ENCODE data around the gene PCCA.

DNA sequence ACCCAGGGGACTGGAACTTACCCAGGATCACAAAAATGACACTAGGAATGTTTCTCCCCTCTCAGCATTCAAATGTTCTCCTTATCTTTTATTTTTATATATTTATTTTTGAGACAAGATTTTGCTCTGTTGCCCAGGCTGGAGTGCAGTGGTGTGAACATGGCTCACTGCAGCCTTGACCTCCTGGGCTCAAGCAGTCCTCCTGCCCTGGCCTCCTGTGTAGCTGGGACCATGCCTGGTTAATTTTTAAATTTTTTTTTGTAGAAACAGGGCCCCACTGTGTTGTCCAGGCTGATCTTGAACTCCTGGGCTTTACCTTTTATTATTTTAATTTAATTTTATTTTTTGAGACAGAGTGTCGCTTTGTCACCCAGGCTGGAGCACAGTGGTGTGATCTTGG is 108.2 kb downstream of the PCCA start:
- TF ChIP-seq, protein P1, sequence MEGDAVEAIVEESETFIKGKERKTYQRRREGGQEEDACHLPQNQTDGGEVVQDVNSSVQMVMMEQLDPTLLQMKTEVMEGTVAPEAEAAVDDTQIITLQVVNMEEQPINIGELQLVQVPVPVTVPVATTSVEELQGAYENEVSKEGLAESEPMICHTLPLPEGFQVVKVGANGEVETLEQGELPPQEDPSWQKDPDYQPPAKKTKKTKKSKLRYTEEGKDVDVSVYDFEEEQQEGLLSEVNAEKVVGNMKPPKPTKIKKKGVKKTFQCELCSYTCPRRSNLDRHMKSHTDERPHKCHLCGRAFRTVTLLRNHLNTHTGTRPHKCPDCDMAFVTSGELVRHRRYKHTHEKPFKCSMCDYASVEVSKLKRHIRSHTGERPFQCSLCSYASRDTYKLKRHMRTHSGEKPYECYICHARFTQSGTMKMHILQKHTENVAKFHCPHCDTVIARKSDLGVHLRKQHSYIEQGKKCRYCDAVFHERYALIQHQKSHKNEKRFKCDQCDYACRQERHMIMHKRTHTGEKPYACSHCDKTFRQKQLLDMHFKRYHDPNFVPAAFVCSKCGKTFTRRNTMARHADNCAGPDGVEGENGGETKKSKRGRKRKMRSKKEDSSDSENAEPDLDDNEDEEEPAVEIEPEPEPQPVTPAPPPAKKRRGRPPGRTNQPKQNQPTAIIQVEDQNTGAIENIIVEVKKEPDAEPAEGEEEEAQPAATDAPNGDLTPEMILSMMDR (IDR thresholded peaks at IDR 0.05): no peak
- no peak for TF ChIP-seq POLR2A (IDR thresholded peaks at IDR 0.05)

All from suprapubic skin (tissue), 3 donors.